ENCODE data around the gene BUD31. TPM values are rescaled to one million over a fixed set of nuclear protein-coding genes. Genes with fewer than 3 reads are reported as not detected.

Gene BUD31
- total RNA-seq, 1 experiment from 2014 or later, result 104 TPM

- H4K5ac ChIP-seq (ENCODE audit: insufficient read length, low read depth, low read length), result no peak overlapping the region
- no peak overlapping the region for H3K18ac ChIP-seq (ENCODE audit: insufficient read length, low read depth, low read length)
- no peak overlapping the region for H3K4ac ChIP-seq (ENCODE audit: low read depth, low read length)
- no peak overlapping the region for H3K14ac ChIP-seq (ENCODE audit: insufficient read depth, low read length)
- no peak overlapping the region for H2BK12ac ChIP-seq (ENCODE audit: insufficient read length, low read depth, low read length)
- no peak overlapping the region for H3K27ac ChIP-seq (ENCODE audit: insufficient read length, low read depth, low read length)
- H2AFZ ChIP-seq (ENCODE audit: low read length), result no peak overlapping the region
- no peak overlapping the region for H2BK120ac ChIP-seq (ENCODE audit: low read depth, low read length, poor library complexity, severe bottlenecking)
- no peak overlapping the region for H3K56ac ChIP-seq (ENCODE audit: insufficient read length, low read depth, low read length)
- no peaks in the 10 kb centered on the region for H4K20me1 ChIP-seq (ENCODE audit: control insufficient read depth, insufficient read depth, insufficient read length)
- H3K9me3 Mint-ChIP-seq, result no peaks in the 10 kb centered on the region; a peak in 1 of 5 replicates
- H4K8ac ChIP-seq (replicated peaks; ENCODE audit: insufficient read length, low read depth, low read length), result no peak overlapping the region
- H3K23me2 ChIP-seq (ENCODE audit: insufficient read length, low read depth, low read length, poor library complexity, severe bottlenecking), result no peaks in the 10 kb centered on the region
- no peaks in the 10 kb centered on the region; the same call in 1 of the 2 replicates for H3K27me3 Mint-ChIP-seq (ENCODE audit: low read depth)
- H3K27ac Mint-ChIP-seq, result no peak overlapping the region
- no peak overlapping the region for H3T11ph ChIP-seq (ENCODE audit: low read length)
- no peaks in the 10 kb centered on the region for H3K9me3 ChIP-seq (ENCODE audit: control insufficient read depth, low read depth, low read length)
- no peak overlapping the region for H2BK20ac ChIP-seq (ENCODE audit: low read depth, low read length, poor library complexity, severe bottlenecking)
- H3K4me1 ChIP-seq (ENCODE audit: insufficient read depth, low read length), result no peaks in the 10 kb centered on the region
- no peaks in the 10 kb centered on the region for H3K27me3 ChIP-seq (ENCODE audit: insufficient read depth, low read length)
- WGBS (ENCODE audit: extremely low coverage, insufficient read length, low lambda C conversion rate), result no CpG with 5 or more reads among the region's 13 CpGs
- no peak overlapping the region for H3K23ac ChIP-seq (ENCODE audit: insufficient read length, low read depth, low read length)
- H2AK5ac ChIP-seq (ENCODE audit: insufficient read length, low read length), result no peak overlapping the region
- H3K4me3 Mint-ChIP-seq, result no peak overlapping the region; a peak in 1 of 5 replicates
- TF ChIP-seq CTCF (conservative IDR thresholded peaks at IDR 0.05), result no peak
- DNase-seq, result no peak
- peaks cover 12 to 34% (median 17%) of the 10 kb centered on the region in 3 experiments; a peak in 6 of 7 replicates for H3K36me3 Mint-ChIP-seq (ENCODE audit: insufficient read depth in 1 of 3, low read depth in 3 of 3)
- H2BK15ac ChIP-seq (ENCODE audit: low read depth, low read length), result no peak overlapping the region
- H3K79me1 ChIP-seq (ENCODE audit: insufficient read depth, low read depth, low read length, poor library complexity, severe bottlenecking), result peaks cover 8% of the 10 kb centered on the region
- peaks cover 6 to 11% of the 10 kb centered on the region in 2 experiments for H3K4me1 Mint-ChIP-seq
- no peak overlapping the region for H4K91ac ChIP-seq (ENCODE audit: insufficient read length, low read depth, low read length)
- H3K79me2 ChIP-seq (ENCODE audit: insufficient read depth, low read length), result no peaks in the 10 kb centered on the region
- no peak overlapping the region for H2BK5ac ChIP-seq (ENCODE audit: insufficient read length, low read length)
- no peak overlapping the region for H3K9ac ChIP-seq (ENCODE audit: extremely low read depth, insufficient read length, low read length)
- H3K4me2 ChIP-seq (ENCODE audit: insufficient read depth, insufficient read length, low read length), result no peak overlapping the region
Observed at GRCh38 chr7:99383791-99384370, 24.9 kb upstream of the BUD31 start.

All from H9 (cell line).